HL-60/S4 treated with retinoic acid at 250 ng/mL for 4 days and 3 days (cell line): Measurements from ENCODE around the gene RHBDL1.

Source experiments
- in situ Hi-C: fragments of 300-500 bp; cut with MboI; formaldehyde crosslinking; loops from 2 replicates; pipeline ENCODE4 v1.7.0; 2022; ENCODE audit warnings: low sequenced_read_pairs

The RHBDL1 gene

GRCh38 chr16:727291-727977 is 52.0 kb downstream of the RHBDL1 start:
- in situ Hi-C loops: no loop called here
